GM18907 (cell line): ENCODE data around the gene AKNA.

Experiments
- ATAC-seq: cut with Tn5 transposase; IDR thresholded peaks from one replicate; pipeline ENCODE4 v1.9.1; 2021; ENCODE audit warnings: mild to moderate bottlenecking, moderate library complexity; ENCODE audit not compliant: unreplicated experiment

AKNA gene

GRCh38 chr9:114387680-114388356, at the start of gene AKNA:
TSS of gene AKNA (minus strand) at chr9:114387982. CDS start at chr9:114381333, 6,649 bp downstream.
- peak; percentile 28 for ATAC-seq

GRCh38 chr9:114437401-114437893, 49.7 kb upstream of the AKNA start:
- no peak for ATAC-seq

- ATAC-seq: no peak
Observed at GRCh38 chr9:114434878-114435311, 47.1 kb upstream of the AKNA start.

- no peak for ATAC-seq
Observed at GRCh38 chr9:114433720-114434255, 46.0 kb upstream of the AKNA start.

- ATAC-seq: no peak
Observed at GRCh38 chr9:114433086-114433485, 45.3 kb upstream of the AKNA start.

GRCh38 chr9:114432323-114433067, 44.7 kb upstream of the AKNA start:
- ATAC-seq: no peak

- ATAC-seq: no peak
Observed at GRCh38 chr9:114431770-114432169, 44.0 kb upstream of the AKNA start.

GRCh38 chr9:114431003-114431402, 43.2 kb upstream of the AKNA start:
- ATAC-seq: no peak

GRCh38 chr9:114430457-114430856, 42.7 kb upstream of the AKNA start:
- no peak for ATAC-seq

GRCh38 chr9:114429488-114429887, 41.7 kb upstream of the AKNA start:
- ATAC-seq: no peak

GRCh38 chr9:114428466-114428865, 40.7 kb upstream of the AKNA start:
- ATAC-seq: no peak

- ATAC-seq: no peak
Observed at GRCh38 chr9:114427644-114428043, 39.9 kb upstream of the AKNA start.

- no peak for ATAC-seq
Observed at GRCh38 chr9:114426046-114426948, 38.5 kb upstream of the AKNA start.

- no peak for ATAC-seq
Observed at GRCh38 chr9:114425126-114425525, 37.3 kb upstream of the AKNA start.

- ATAC-seq: no peak
Observed at GRCh38 chr9:114424126-114424525, 36.3 kb upstream of the AKNA start.

GRCh38 chr9:114423181-114423580, 35.4 kb upstream of the AKNA start:
- no peak for ATAC-seq

- ATAC-seq: no peak
Observed at GRCh38 chr9:114421147-114421546, 33.4 kb upstream of the AKNA start.

- ATAC-seq: no peak
Observed at GRCh38 chr9:114419796-114420195, 32.0 kb upstream of the AKNA start.

- ATAC-seq: no peak
Observed at GRCh38 chr9:114418053-114418452, 30.3 kb upstream of the AKNA start.

GRCh38 chr9:114417511-114417910, 29.7 kb upstream of the AKNA start:
- ATAC-seq: no peak

- no peak for ATAC-seq
Observed at GRCh38 chr9:114416906-114417305, 29.1 kb upstream of the AKNA start.
